GM18520 (cell line): ENCODE results near the gene CAVIN1.
"Not testable (repeated sequence)": the region's sequence is repeated elsewhere in the genome, so short reads cannot be mapped to it uniquely, and the experiment has no call there.

Experiments used
- ATAC-seq: cut with Tn5 transposase; IDR thresholded peaks from one replicate; pipeline ENCODE4 v1.9.1; 2021; ENCODE audit not compliant: unreplicated experiment

The CAVIN1 gene

GRCh38 chr17:42422958-42423712, at the start of gene CAVIN1:
CAVIN1 (minus strand) TSS chr17:42423256; CDS start chr17:42423097, 159 bp downstream.
- ATAC-seq = no peak

- no peak for ATAC-seq
Measured at GRCh38 chr17:42467889-42468288, 44.8 kb upstream of the CAVIN1 start.

- no peak for ATAC-seq
Measured at GRCh38 chr17:42463976-42464400, 40.9 kb upstream of the CAVIN1 start.

GRCh38 chr17:42460371-42460770, 37.3 kb upstream of the CAVIN1 start:
- ATAC-seq = no peak

- ATAC-seq = no peak
Measured at GRCh38 chr17:42459801-42460281, 36.8 kb upstream of the CAVIN1 start.

- ATAC-seq = no peak
Measured at GRCh38 chr17:42459256-42459800, 36.3 kb upstream of the CAVIN1 start.

- ATAC-seq = peak; percentile 59
Measured at GRCh38 chr17:42458497-42459255, 35.6 kb upstream of the CAVIN1 start, which contains the start of gene ATP6V0A1. ATP6V0A1 (plus strand) TSS chr17:42458878; CDS start chr17:42460895, 2,017 bp downstream.

GRCh38 chr17:42457107-42457792, 34.2 kb upstream of the CAVIN1 start:
- no peak for ATAC-seq

- ATAC-seq = peak; percentile 25
Measured at GRCh38 chr17:42456223-42457106, 33.4 kb upstream of the CAVIN1 start.

- ATAC-seq = not testable (repeated sequence)
Measured at GRCh38 chr17:42454987-42455386, 31.9 kb upstream of the CAVIN1 start.

- ATAC-seq = no peak
Measured at GRCh38 chr17:42453439-42453838, 30.4 kb upstream of the CAVIN1 start.

GRCh38 chr17:42451270-42451669, 28.2 kb upstream of the CAVIN1 start:
- not testable (repeated sequence) for ATAC-seq

GRCh38 chr17:42449838-42450237, 26.8 kb upstream of the CAVIN1 start:
- ATAC-seq = not testable (repeated sequence)

- ATAC-seq = not testable (repeated sequence)
Measured at GRCh38 chr17:42449176-42449575, 26.1 kb upstream of the CAVIN1 start.

- ATAC-seq = no peak
Measured at GRCh38 chr17:42442196-42442565, 19.1 kb upstream of the CAVIN1 start.

- no peak for ATAC-seq
Measured at GRCh38 chr17:42441371-42442195, 18.5 kb upstream of the CAVIN1 start.

- no peak for ATAC-seq
Measured at GRCh38 chr17:42438600-42439567, 15.8 kb upstream of the CAVIN1 start.

- ATAC-seq = no peak
Measured at GRCh38 chr17:42436391-42436790, 13.3 kb upstream of the CAVIN1 start.
